Measurements from ENCODE around the gene MTCH1. TPM values are rescaled to one million over a fixed set of nuclear protein-coding genes. Genes with fewer than 3 reads are reported as not detected.
A peak's percentile ranks its signal among the peaks of the same experiment; 100 is the strongest.

Gene MTCH1
- total RNA-seq, 1 experiment from 2014 or later: 84.4 TPM

DNA sequence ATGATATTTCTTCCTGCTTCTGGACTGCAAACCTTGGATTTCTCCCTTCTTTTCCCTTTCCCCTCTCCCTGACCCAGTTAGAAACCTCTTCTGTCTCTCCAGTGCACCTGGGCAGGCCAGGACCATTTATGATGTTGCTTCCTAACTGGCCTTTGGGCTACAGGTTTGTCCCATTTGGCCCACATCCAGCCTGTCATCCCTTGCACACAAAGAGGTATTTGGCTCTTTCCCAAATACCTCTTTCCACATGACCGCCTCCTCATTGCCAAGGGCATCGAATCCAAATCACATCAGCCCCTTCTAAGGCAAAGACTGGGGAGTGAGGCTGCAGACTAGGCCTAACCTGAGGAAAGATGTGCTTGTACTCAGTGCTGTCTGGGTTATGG is 33.1 kb upstream of the MTCH1 start:
- Histone ChIP-seq H4K20me1 (ENCODE audit: insufficient read depth, low read depth, low read length) (no peaks in the 10 kb centered on the region), H3K27ac (ENCODE audit: low read length) (no peak overlapping the region), H3K4me2 (ENCODE audit: low read depth, low read length, poor library complexity, severe bottlenecking) (no peak overlapping the region)

DNA sequence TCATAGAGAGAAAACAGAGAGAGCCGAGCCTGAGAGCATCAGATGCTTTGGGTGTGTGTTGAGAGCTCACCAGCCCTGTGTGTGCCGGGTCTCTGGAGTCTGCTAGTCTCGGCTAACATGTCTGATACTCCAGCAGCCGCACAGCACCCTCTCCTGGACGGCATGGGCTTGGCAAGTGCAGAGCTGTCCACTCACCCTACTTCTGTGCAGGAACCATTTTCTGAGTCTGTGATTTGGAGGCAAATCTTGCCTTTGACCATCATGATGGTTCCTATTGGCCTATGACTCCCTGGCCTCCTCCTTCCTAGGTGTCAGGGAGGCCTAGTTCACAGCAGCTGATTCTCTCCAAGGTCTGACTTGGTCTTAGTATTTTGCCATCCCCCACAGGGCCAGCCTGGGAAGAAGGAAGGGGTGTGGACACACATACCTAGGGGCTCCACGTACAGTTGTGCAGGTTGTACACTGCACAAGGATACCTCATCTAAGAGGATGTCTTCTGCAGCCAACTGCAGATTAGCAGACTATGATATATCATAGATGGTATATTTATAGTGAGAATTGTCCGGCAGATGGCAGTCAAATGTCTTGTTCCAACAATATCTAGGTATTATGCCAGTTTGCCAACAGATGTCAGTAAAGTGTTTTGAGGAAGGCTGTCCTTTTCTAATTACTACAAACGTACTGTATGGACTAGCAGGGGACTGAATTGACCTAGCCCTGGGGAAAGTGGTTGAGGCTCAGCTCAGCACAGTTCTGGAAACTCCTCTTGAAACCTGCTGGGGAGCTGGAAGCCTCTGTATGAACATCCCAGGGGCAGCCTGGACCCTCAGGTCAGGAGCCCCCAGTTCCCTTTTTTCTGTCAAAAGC is 32.4 kb upstream of the MTCH1 start:
- Histone ChIP-seq H3K9ac (ENCODE audit: low read length) (peak overlapping the region; percentile 25), H3K4me2 (ENCODE audit: low read depth, low read length, poor library complexity, severe bottlenecking) (no peak overlapping the region), H3K27ac (ENCODE audit: low read length) (peak overlapping the region; percentile 24; the same call in 1 of the 2 replicates), H3K79me2 (ENCODE audit: low read length) (no peaks in the 10 kb centered on the region), H3K9me3 (ENCODE audit: low read length) (no peaks in the 10 kb centered on the region), H4K20me1 (ENCODE audit: insufficient read depth, low read depth, low read length) (no peaks in the 10 kb centered on the region), H2AFZ (ENCODE audit: low read length) (peak overlapping the region; percentile 55; the same call in 1 of the 2 replicates), H3K9me2 (replicated peaks; ENCODE audit: insufficient read depth, low read length) (no peaks in the 10 kb centered on the region), H3K27me3 (ENCODE audit: low read length) (no peaks in the 10 kb centered on the region), H3K4me3 (ENCODE audit: low read length) (no peak overlapping the region), H3K36me3 (ENCODE audit: insufficient read depth, low read length) (no peaks in the 10 kb centered on the region), H3K4me1 (ENCODE audit: low read length) (peaks cover 16% of the 10 kb centered on the region)
- peak; percentile 94 for DNase-seq

More for the DNA sequence above, 33.1 kb upstream of the MTCH1 start:
- Histone ChIP-seq H3K79me2 (ENCODE audit: low read length) (no peaks in the 10 kb centered on the region), H3K9me2 (replicated peaks; ENCODE audit: insufficient read depth, low read length) (no peaks in the 10 kb centered on the region), H3K9me3 (ENCODE audit: low read length) (no peaks in the 10 kb centered on the region), H3K4me1 (ENCODE audit: low read length) (peaks cover 16% of the 10 kb centered on the region), H3K27me3 (ENCODE audit: low read length) (no peaks in the 10 kb centered on the region), H2AFZ (ENCODE audit: low read length) (no peak overlapping the region), H3K9ac (ENCODE audit: low read length) (no peak overlapping the region), H3K4me3 (ENCODE audit: low read length) (no peak overlapping the region), H3K36me3 (ENCODE audit: insufficient read depth, low read length) (no peaks in the 10 kb centered on the region)
- DNase-seq: no peak

DNA sequence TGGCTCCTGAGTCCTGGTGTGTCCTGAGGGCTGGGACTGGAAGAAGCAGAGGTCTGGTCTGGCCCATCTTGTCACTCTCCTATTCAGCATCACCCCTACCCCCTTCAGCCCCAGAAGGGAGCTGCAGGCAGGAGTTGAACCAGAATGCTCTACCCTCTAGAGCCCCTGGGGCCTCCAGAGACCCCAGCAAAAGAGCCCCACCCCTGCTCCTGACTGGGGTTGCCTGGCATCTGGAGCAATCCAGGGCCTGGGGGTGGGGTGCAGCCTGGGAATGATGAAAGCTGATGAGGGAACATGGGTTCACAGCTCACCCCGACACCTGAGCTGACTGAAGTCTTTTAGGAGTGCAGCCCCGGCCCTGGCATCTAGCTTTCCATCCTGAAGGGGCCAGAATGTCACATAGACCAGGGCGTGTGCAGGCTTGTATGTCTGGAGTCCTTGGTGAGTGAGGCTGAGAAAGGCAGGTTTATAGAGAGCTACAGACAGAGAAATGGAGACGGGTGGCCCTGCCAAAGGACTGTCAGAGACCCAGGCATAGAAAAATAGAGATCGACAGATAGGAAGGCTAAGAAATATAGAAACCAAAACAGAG is 31.7 kb upstream of the MTCH1 start:
- no peaks in the 10 kb centered on the region for H3K27me3 ChIP-seq (ENCODE audit: low read length)
- H3K4me1 ChIP-seq (ENCODE audit: low read length): peaks cover 16% of the 10 kb centered on the region
- H3K36me3 ChIP-seq (ENCODE audit: insufficient read depth, low read length): no peaks in the 10 kb centered on the region
- no peaks in the 10 kb centered on the region for H3K9me3 ChIP-seq (ENCODE audit: low read length)
- H3K9me2 ChIP-seq (replicated peaks; ENCODE audit: insufficient read depth, low read length): no peaks in the 10 kb centered on the region
- H4K20me1 ChIP-seq (ENCODE audit: insufficient read depth, low read depth, low read length): no peaks in the 10 kb centered on the region
- peak overlapping the region; percentile 55; the same call in 1 of the 2 replicates for H2AFZ ChIP-seq (ENCODE audit: low read length)
- no peak for DNase-seq
- H3K27ac ChIP-seq (ENCODE audit: low read length): peak overlapping the region; percentile 24; the same call in 1 of the 2 replicates
- H3K9ac ChIP-seq (ENCODE audit: low read length): peak overlapping the region; percentile 24
- H3K4me2 ChIP-seq (ENCODE audit: low read depth, low read length, poor library complexity, severe bottlenecking): no peak overlapping the region
- H3K79me2 ChIP-seq (ENCODE audit: low read length): no peaks in the 10 kb centered on the region
- no peak overlapping the region for H3K4me3 ChIP-seq (ENCODE audit: low read length)

DNA sequence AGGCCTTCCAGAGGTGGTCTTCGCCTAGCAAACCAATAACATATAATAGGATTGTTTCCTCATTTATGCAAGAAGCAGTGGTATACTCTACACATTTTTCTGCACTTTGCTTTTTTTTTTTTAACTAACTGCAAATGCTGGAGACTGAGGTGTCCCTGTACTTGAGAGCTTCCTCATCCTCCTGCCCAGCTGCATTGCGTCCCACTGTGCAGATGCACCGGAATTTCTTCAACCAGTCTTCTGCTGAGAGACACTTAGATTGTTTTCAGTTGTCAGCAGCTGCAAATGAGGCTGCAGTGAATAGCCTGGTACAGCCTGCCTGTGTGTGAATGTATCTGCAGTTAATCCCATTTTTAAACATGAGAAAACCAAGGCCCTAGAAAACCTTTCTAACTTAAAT is 31.0 kb upstream of the MTCH1 start:
- Histone ChIP-seq H4K20me1 (ENCODE audit: insufficient read depth, low read depth, low read length) (no peaks in the 10 kb centered on the region), H3K27me3 (ENCODE audit: low read length) (no peaks in the 10 kb centered on the region), H3K27ac (ENCODE audit: low read length) (no peak overlapping the region), H3K36me3 (ENCODE audit: insufficient read depth, low read length) (no peaks in the 10 kb centered on the region), H3K9ac (ENCODE audit: low read length) (no peak overlapping the region), H3K9me2 (replicated peaks; ENCODE audit: insufficient read depth, low read length) (no peaks in the 10 kb centered on the region), H3K4me3 (ENCODE audit: low read length) (no peak overlapping the region), H3K4me2 (ENCODE audit: low read depth, low read length, poor library complexity, severe bottlenecking) (no peak overlapping the region), H3K9me3 (ENCODE audit: low read length) (no peaks in the 10 kb centered on the region), H3K4me1 (ENCODE audit: low read length) (peaks cover 16% of the 10 kb centered on the region), H2AFZ (ENCODE audit: low read length) (no peak overlapping the region), H3K79me2 (ENCODE audit: low read length) (no peaks in the 10 kb centered on the region)
- no peak for DNase-seq

DNA sequence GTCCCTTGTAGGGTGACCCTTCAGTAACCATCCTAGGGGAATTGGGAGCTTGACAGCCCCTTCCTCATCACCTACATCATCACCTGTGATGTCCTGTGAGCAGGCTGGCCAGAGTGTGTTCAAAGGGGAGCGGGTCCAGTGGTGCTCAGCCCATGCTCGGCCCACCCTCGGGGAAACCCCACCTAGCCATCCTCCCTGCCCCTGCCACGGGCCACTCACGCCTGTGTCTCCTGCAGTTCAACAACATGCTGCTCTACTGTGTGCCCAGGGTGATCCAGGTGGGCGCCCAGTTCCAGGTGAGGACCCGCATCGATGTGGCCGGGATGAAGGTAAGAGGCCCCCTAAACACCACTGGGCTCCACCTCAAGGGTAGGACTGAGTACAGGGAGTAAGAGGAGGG is 29.5 kb upstream of the MTCH1 start:
- Histone ChIP-seq H3K79me2 (ENCODE audit: low read length) (no peaks in the 10 kb centered on the region), H3K4me1 (ENCODE audit: low read length) (peaks cover 16% of the 10 kb centered on the region), H2AFZ (ENCODE audit: low read length) (no peak overlapping the region), H3K9me2 (replicated peaks; ENCODE audit: insufficient read depth, low read length) (no peaks in the 10 kb centered on the region), H3K27ac (ENCODE audit: low read length) (no peak overlapping the region), H4K20me1 (ENCODE audit: insufficient read depth, low read depth, low read length) (no peaks in the 10 kb centered on the region), H3K4me3 (ENCODE audit: low read length) (no peak overlapping the region), H3K9me3 (ENCODE audit: low read length) (no peaks in the 10 kb centered on the region), H3K9ac (ENCODE audit: low read length) (no peak overlapping the region), H3K27me3 (ENCODE audit: low read length) (no peaks in the 10 kb centered on the region), H3K4me2 (ENCODE audit: low read depth, low read length, poor library complexity, severe bottlenecking) (no peak overlapping the region), H3K36me3 (ENCODE audit: insufficient read depth, low read length) (no peaks in the 10 kb centered on the region)
- no peak for DNase-seq

DNA sequence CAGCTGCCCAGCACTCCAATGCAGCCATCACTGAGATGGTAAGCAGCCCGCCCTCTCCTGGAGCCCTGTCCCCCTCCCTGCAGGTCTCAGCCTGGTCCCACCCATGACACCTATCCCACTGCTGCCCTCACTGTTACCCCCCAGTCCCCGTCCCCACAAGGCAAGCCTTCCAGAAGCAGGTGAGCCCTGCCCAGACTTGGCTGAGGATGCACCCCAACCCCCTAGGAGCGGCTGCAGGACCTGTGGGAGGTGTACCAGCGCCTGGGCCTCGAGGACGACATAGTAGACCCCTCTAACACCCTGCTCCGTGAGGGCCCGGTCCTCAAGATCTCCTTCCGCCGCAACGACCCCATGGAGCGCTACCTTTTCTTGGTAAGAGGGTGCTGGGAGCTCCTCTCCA is 28.7 kb upstream of the MTCH1 start:
- H3K9me2 ChIP-seq (replicated peaks; ENCODE audit: insufficient read depth, low read length): no peaks in the 10 kb centered on the region
- H3K79me2 ChIP-seq (ENCODE audit: low read length): no peaks in the 10 kb centered on the region
- no peak overlapping the region for H3K4me2 ChIP-seq (ENCODE audit: low read depth, low read length, poor library complexity, severe bottlenecking)
- H3K4me1 ChIP-seq (ENCODE audit: low read length): peaks cover 16% of the 10 kb centered on the region
- no peaks in the 10 kb centered on the region for H4K20me1 ChIP-seq (ENCODE audit: insufficient read depth, low read depth, low read length)
- H3K27me3 ChIP-seq (ENCODE audit: low read length): no peaks in the 10 kb centered on the region
- H3K4me3 ChIP-seq (ENCODE audit: low read length): no peak overlapping the region
- H3K9me3 ChIP-seq (ENCODE audit: low read length): no peaks in the 10 kb centered on the region
- H3K9ac ChIP-seq (ENCODE audit: low read length): no peak overlapping the region
- H3K36me3 ChIP-seq (ENCODE audit: insufficient read depth, low read length): no peaks in the 10 kb centered on the region
- no peak overlapping the region for H3K27ac ChIP-seq (ENCODE audit: low read length)
- DNase-seq: no peak
- no peak overlapping the region for H2AFZ ChIP-seq (ENCODE audit: low read length)

DNA sequence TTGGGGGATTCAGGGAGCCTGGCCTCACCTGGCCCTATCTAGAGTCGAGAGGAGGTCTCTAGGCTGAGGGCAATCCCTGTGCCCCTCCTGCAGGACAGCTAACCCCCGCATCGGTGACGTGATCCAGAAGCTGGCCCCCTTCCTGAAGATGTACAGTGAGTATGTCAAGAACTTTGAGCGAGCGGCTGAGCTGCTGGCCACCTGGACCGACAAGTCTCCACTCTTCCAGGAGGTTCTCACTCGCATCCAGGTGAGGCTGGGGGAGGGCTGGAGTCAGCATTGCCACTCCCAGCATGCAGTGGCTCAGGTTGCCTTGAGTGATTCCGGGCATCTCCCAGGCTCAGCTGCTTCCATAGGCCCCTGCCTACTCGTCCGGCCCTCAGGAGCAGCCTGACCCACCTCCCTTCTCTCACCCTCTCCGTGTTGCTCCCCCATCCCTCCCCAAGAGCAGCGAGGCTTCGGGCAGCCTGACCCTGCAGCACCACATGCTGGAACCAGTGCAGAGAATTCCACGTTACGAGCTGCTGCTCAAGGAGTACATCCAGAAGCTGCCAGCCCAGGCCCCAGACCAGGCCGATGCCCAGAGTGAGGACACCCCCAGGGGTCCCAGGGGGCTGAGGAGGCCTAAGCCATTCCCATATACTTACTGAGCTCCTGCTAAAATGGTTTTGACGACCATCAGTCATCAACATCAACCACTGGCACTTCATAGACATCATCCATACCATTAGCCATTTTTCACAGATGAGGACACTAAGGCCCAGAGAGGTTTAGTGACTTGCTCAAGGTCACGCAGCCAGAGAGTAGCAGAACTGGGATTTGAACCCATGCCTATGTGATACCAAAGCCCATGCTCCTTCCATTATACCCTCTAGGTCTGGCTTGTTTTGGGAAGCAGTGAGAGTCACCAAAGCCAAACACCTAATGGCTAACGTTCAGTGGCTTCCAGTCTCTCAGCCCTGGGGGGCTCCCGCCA is 27.8 kb upstream of the MTCH1 start:
- Histone ChIP-seq H3K4me3 (ENCODE audit: low read length) (no peak overlapping the region), H3K36me3 (ENCODE audit: insufficient read depth, low read length) (no peaks in the 10 kb centered on the region), H3K79me2 (ENCODE audit: low read length) (no peaks in the 10 kb centered on the region), H3K4me1 (ENCODE audit: low read length) (peaks cover 12% of the 10 kb centered on the region), H3K27me3 (ENCODE audit: low read length) (no peaks in the 10 kb centered on the region), H3K9me3 (ENCODE audit: low read length) (no peaks in the 10 kb centered on the region), H3K9me2 (replicated peaks; ENCODE audit: insufficient read depth, low read length) (no peaks in the 10 kb centered on the region), H3K9ac (ENCODE audit: low read length) (no peak overlapping the region), H4K20me1 (ENCODE audit: insufficient read depth, low read depth, low read length) (no peaks in the 10 kb centered on the region), H3K27ac (ENCODE audit: low read length) (no peak overlapping the region), H2AFZ (ENCODE audit: low read length) (no peak overlapping the region), H3K4me2 (ENCODE audit: low read depth, low read length, poor library complexity, severe bottlenecking) (no peak overlapping the region)
- no peak for DNase-seq

Data from Karpas-422 (cell line).